Spleen (tissue), 11 donors: ENCODE measurements around the gene ADGB. TPM values are rescaled to one million over a fixed set of nuclear protein-coding genes. Genes with fewer than 3 reads are reported as not detected.

ENCODE experiments used
- DNase-seq: peaks from one replicate; pipeline ENCODE4 v3.0.0-alpha.2; 2020
- H3K27ac ChIP-seq, 8 donors: fragments of 200-600 bp; sonication (generic) in 7 of 8; 1 replicate in 4 of 8; 2 replicates in 4 of 8; pipeline versions ENCODE4 v1.5.0 to v1.8.0; 2016 to 2021; ENCODE audit warnings: inconsistent platforms in 4 of 8, mild to moderate bottlenecking in 4 of 8, moderate library complexity in 1 of 8
- H3K27me3 ChIP-seq, 7 donors: fragments of 200-600 bp; sonication (generic) in 6 of 7; replicated peaks in 1 of 7; 1 replicate in 4 of 7; 2 replicates in 3 of 7; pipeline versions ENCODE4 v1.5.0 to v1.8.0; 2016 to 2021; ENCODE audit warnings: inconsistent platforms in 3 of 7, mild to moderate bottlenecking in 1 of 7
- H3K36me3 ChIP-seq, 6 donors: fragments of 200-600 bp; sonication (generic) in 5 of 6; 1 replicate in 4 of 6; 2 replicates in 2 of 6; pipeline versions ENCODE4 v1.5.0 to v1.8.0; 2016 to 2021; ENCODE audit warnings: inconsistent platforms in 2 of 6
- H3K4me1 ChIP-seq, 6 donors: fragments of 200-600 bp; sonication (generic) in 5 of 6; 1 replicate in 3 of 6; 2 replicates in 3 of 6; pipeline versions ENCODE4 v1.5.0 to v1.8.0; 2016 to 2021; ENCODE audit warnings: inconsistent platforms in 3 of 6
- H3K4me3 ChIP-seq, 8 donors: fragments of 200-600 bp; sonication (generic) in 7 of 8; 1 replicate in 4 of 8; 2 replicates in 4 of 8; pipeline versions ENCODE4 v1.5.0 to v1.8.0; 2016 to 2021; ENCODE audit warnings: inconsistent platforms in 4 of 8, mild to moderate bottlenecking in 4 of 8, moderate library complexity in 2 of 8
- H3K9me3 ChIP-seq, 8 donors: fragments of 200-600 bp; sonication (generic) in 7 of 8; 1 replicate in 4 of 8; 2 replicates in 4 of 8; pipeline versions ENCODE4 v1.5.0 to v1.8.0; 2016 to 2021; ENCODE audit warnings: inconsistent platforms in 4 of 8
- POLR2A ChIP-seq, 3 donors: fragments of 450-650 bp; IDR thresholded peaks; one replicate each; pipeline ENCODE4 v1.5.1; 2017; ENCODE audit warnings: antibody characterized with exemption in 3 of 3, mild to moderate bottlenecking in 1 of 3
- POLR2AphosphoS5 ChIP-seq, 3 donors: sonication (generic); formaldehyde crosslinking; IDR thresholded peaks; one replicate each; pipeline ENCODE4 v1.5.1; 2017; ENCODE audit warnings: antibody characterized with exemption in 3 of 3
- WGBS, 5 donors: extraction: QIAGEN DNeasy Blood & Tissue Kit in 3 of 5; methylation state at CpG; one replicate each; pipeline versions ENCODE4 v1.1.5 to v1.1.7; 2013 to 2018; 5-methylcytosine and 5-hydroxymethylcytosine counted together
- intact Hi-C: fragments of 100-400 bp; cut with DNase I; formaldehyde crosslinking; loops from one replicate; pipeline ENCODE4 v1.15.0; 2023; ENCODE audit warnings: low total_unique reads
- polyA plus RNA-seq, 3 donors: library from polyadenylated mRNA; stranded (reverse); fragments of 200-250 nt; gene quantifications; one replicate each; pipeline ENCODE4 v1.2.1, GENCODE V29; 2013
- total RNA-seq, 7 donors: library from RNA; depleted of rRNA in 3 of 7; stranded (reverse); fragments of >200 nt in 3 of 7; fragmentation: NEBNext Ultra II Directional in 4 of 7; extraction: Animal tissue kit (Norgen Biotek cat#: 25700) in 4 of 7; gene quantifications; one replicate each; pipeline versions ENCODE4 v1.1.0 to v1.2.1, GENCODE V29; 2016 to 2021
- TF ChIP-seq, protein P1 (sequence below), 11 experiments: fragments of 200-600 bp in 7 of 11; fragments of 450-650 bp in 4 of 11; sonication (generic) in 4 of 11; IDR thresholded peaks in 8 of 11; conservative IDR thresholded peaks in 3 of 11; 1 replicate in 7 of 11; 2 replicates in 4 of 11; pipeline versions ENCODE4 v1.4.0 to v1.8.0; 2016 to 2021; ENCODE audit warnings: antibody characterized with exemption in 11 of 11, inconsistent platforms in 4 of 11, mild to moderate bottlenecking in 1 of 11
- donor health status: healthy with polysubstance abuse.
- donor health status: DM: no; HTN: no; CAD: no; lungs with moderate emphysema.
- donor health status: DM: no; HTN: no; CAD: no.
- donor health status: Bipolar disorder and iron deficiency.
- donor health status: healthy.
- donor health status: DM: no; HTN: no; CAD: no.
- donor health status: DM: yes; HTN: yes; CAD: no.

ADGB gene
- total and polyA plus RNA-seq, 10 donors, result 0.28 to 0.52 TPM; not detected in 8

DNA sequence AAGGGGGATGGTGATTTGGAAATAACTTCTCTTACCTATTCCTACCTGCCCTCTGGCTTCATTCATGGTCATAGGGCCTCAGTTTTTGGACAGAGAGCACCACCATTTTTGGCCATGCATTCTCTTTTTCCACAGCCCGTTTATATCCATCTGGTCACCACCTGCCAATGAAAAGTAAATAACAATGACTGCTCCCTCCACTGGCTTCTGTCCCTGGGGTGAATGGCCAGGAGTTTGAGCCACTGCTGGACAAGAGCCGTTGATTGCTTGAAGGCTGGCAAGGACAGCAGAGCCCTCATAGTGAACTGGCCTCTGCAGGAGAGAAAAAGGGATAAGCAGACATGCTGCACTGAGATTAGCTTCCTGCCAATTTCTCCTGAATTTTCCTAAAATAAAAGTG lies 261.8 kb downstream of the ADGB start:
- TF ChIP-seq, protein P1, sequence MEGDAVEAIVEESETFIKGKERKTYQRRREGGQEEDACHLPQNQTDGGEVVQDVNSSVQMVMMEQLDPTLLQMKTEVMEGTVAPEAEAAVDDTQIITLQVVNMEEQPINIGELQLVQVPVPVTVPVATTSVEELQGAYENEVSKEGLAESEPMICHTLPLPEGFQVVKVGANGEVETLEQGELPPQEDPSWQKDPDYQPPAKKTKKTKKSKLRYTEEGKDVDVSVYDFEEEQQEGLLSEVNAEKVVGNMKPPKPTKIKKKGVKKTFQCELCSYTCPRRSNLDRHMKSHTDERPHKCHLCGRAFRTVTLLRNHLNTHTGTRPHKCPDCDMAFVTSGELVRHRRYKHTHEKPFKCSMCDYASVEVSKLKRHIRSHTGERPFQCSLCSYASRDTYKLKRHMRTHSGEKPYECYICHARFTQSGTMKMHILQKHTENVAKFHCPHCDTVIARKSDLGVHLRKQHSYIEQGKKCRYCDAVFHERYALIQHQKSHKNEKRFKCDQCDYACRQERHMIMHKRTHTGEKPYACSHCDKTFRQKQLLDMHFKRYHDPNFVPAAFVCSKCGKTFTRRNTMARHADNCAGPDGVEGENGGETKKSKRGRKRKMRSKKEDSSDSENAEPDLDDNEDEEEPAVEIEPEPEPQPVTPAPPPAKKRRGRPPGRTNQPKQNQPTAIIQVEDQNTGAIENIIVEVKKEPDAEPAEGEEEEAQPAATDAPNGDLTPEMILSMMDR (IDR thresholded peaks at IDR 0.05 in 8 of 11, conservative IDR thresholded peaks at IDR 0.05 in 3 of 11), result no peak
- no peak for TF ChIP-seq POLR2AphosphoS5 (IDR thresholded peaks at IDR 0.05)
- TF ChIP-seq POLR2A (IDR thresholded peaks at IDR 0.05), result no peak
- Histone ChIP-seq H3K9me3 (no peaks in the 10 kb centered on the region), H3K4me3 (no peak overlapping the region), H3K27ac (no peak overlapping the region), H3K27me3 (no peaks in the 10 kb centered on the region), H3K4me1 (peaks cover 0 to 18% (median 6%) of the 10 kb centered on the region in 6 donors), H3K36me3 (no peaks in the 10 kb centered on the region)
- DNase-seq, result no peak
- WGBS, 5 donors, result 71 to 87% (median 77%) methylated on average over 2 of the region's 2 CpGs
- intact Hi-C loops, result loop anchor here (10.0 kb wide), 1 partner anchor 424 kb away; no protein-coding TSS in a partner anchor

- intact Hi-C loops, result loop anchor here (10.0 kb wide), 1 partner anchor 424 kb away; no protein-coding TSS in a partner anchor
- DNase-seq, result no peak
- no peak overlapping the region for H3K27ac ChIP-seq
- no peaks in the 10 kb centered on the region for H3K36me3 ChIP-seq
- H3K4me3 ChIP-seq, result no peak overlapping the region
- TF ChIP-seq, protein P1 (IDR thresholded peaks at IDR 0.05 in 8 of 11, conservative IDR thresholded peaks at IDR 0.05 in 3 of 11), result no peak
- TF ChIP-seq POLR2AphosphoS5 (IDR thresholded peaks at IDR 0.05) (no peak), POLR2A (IDR thresholded peaks at IDR 0.05) (no peak)
- peaks cover 0 to 18% (median 6%) of the 10 kb centered on the region in 6 donors for H3K4me1 ChIP-seq
- 86 to 95% (median 90%) methylated on average over 3 of the region's 3 CpGs for WGBS, 5 donors
- H3K27me3 ChIP-seq, result no peaks in the 10 kb centered on the region
- no peaks in the 10 kb centered on the region for H3K9me3 ChIP-seq
Observed at GRCh38 chr6:146861029-146861563, 262.3 kb downstream of the ADGB start.

DNA sequence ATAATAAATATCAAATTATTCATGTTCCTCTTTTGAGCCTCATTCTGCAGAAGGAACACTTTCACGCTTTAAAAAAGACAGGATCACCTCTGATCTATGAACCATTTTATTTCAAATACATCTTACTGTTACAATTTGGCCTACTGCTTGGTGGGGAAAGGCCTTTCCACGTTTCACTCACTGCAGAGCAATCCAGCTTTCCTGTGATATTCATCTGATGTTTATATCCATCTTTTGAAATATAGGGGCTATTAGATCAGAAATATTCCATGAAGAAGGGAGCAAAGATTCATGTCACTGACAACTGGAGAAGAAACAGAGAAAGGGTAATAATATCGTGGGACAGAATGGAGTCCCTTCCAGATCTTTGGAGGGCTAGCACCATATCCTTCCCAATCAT lies 262.9 kb downstream of the ADGB start:
- Histone ChIP-seq H3K4me1 (peaks cover 0 to 18% (median 6%) of the 10 kb centered on the region in 6 donors), H3K4me3 (no peak overlapping the region), H3K9me3 (no peaks in the 10 kb centered on the region), H3K27me3 (no peaks in the 10 kb centered on the region), H3K27ac (no peak overlapping the region), H3K36me3 (no peaks in the 10 kb centered on the region)
- no peak for DNase-seq
- TF ChIP-seq POLR2A (IDR thresholded peaks at IDR 0.05) (no peak), POLR2AphosphoS5 (IDR thresholded peaks at IDR 0.05) (no peak)
- TF ChIP-seq, protein P1 (IDR thresholded peaks at IDR 0.05 in 8 of 11, conservative IDR thresholded peaks at IDR 0.05 in 3 of 11), result no peak
- 81 to 91% (median 86%) methylated on average over 3 of the region's 3 CpGs for WGBS, 5 donors
- intact Hi-C loops, result loop anchor here (10.0 kb wide), 1 partner anchor 423 kb away; no protein-coding TSS in a partner anchor

GRCh38 chr6:146862508-146862919 lies 263.7 kb downstream of the ADGB start:
- 59 to 87% (median 80%) methylated on average over 4 of the region's 4 CpGs for WGBS, 5 donors
- H3K36me3 ChIP-seq, result no peaks in the 10 kb centered on the region
- no peak overlapping the region for H3K4me3 ChIP-seq
- no peaks in the 10 kb centered on the region for H3K9me3 ChIP-seq
- H3K27ac ChIP-seq, result no peak overlapping the region
- no peak for DNase-seq
- TF ChIP-seq POLR2AphosphoS5 (IDR thresholded peaks at IDR 0.05) (no peak), POLR2A (IDR thresholded peaks at IDR 0.05) (no peak)
- TF ChIP-seq, protein P1 (IDR thresholded peaks at IDR 0.05 in 8 of 11, conservative IDR thresholded peaks at IDR 0.05 in 3 of 11), result no peak
- intact Hi-C loops, result loop anchor here (10.0 kb wide), 1 partner anchor 422 kb away; no protein-coding TSS in a partner anchor
- H3K4me1 ChIP-seq, result peaks cover 0 to 13% (median 5%) of the 10 kb centered on the region in 6 donors
- no peaks in the 10 kb centered on the region for H3K27me3 ChIP-seq
